Type B pancreatic cell (in vitro differentiated cells): Measurements from ENCODE around the gene NCLN. TPM values are rescaled to one million over a fixed set of nuclear protein-coding genes. Genes with fewer than 3 reads are reported as not detected.

ENCODE experiments used
- DNase-seq: peaks from one replicate; pipeline ENCODE4 v3.0.0; 2021; ENCODE audit warnings: mixed read lengths; ENCODE audit not compliant: unreplicated experiment; ENCODE audit errors: extremely low spot score
- H3K27ac Mint-ChIP-seq: 2 replicates; pipeline ENCODE4 v1.8.0; 2021; ENCODE audit warnings: mild to moderate bottlenecking, mixed read lengths
- H3K27me3 Mint-ChIP-seq: 2 replicates; pipeline ENCODE4 v1.8.0; 2021; ENCODE audit warnings: mixed read lengths
- H3K36me3 Mint-ChIP-seq: 2 replicates; pipeline ENCODE4 v1.8.0; 2021; ENCODE audit warnings: mixed read lengths
- H3K4me1 Mint-ChIP-seq: one replicate; pipeline ENCODE4 v1.8.0; 2021; ENCODE audit warnings: mixed read lengths; ENCODE audit not compliant: unreplicated experiment
- H3K4me3 Mint-ChIP-seq: 2 replicates; pipeline ENCODE4 v1.8.0; 2021; ENCODE audit warnings: mild to moderate bottlenecking, mixed read lengths
- H3K9me3 Mint-ChIP-seq: 2 replicates; pipeline ENCODE4 v1.8.0; 2021; ENCODE audit warnings: mixed read lengths
- long read RNA-seq: library from polyadenylated mRNA; unstranded; transcript quantifications from one replicate; pipeline ENCODE4 v2.0.0, GENCODE V29; 2020
- total RNA-seq: library from RNA; stranded (reverse); gene quantifications from 2 replicates; pipeline ENCODE4 v1.2.1, GENCODE V29; 2021; ENCODE audit warnings: low replicate concordance
- TF ChIP-seq, protein P1 (sequence below): fragments of 200-600 bp; sonication (generic); conservative IDR thresholded peaks from 2 replicates; pipeline ENCODE4 v1.5.0; 2021; ENCODE audit warnings: antibody characterized with exemption, mild to moderate bottlenecking

The NCLN gene
- total RNA-seq = 63.9 and 65.8 TPM in 2 replicates
- long read RNA-seq, partial matches to known transcripts = 1 of 8 reads
- long read RNA-seq, other reads (novel, unspliced or antisense) = 7 of 8 reads

DNA sequence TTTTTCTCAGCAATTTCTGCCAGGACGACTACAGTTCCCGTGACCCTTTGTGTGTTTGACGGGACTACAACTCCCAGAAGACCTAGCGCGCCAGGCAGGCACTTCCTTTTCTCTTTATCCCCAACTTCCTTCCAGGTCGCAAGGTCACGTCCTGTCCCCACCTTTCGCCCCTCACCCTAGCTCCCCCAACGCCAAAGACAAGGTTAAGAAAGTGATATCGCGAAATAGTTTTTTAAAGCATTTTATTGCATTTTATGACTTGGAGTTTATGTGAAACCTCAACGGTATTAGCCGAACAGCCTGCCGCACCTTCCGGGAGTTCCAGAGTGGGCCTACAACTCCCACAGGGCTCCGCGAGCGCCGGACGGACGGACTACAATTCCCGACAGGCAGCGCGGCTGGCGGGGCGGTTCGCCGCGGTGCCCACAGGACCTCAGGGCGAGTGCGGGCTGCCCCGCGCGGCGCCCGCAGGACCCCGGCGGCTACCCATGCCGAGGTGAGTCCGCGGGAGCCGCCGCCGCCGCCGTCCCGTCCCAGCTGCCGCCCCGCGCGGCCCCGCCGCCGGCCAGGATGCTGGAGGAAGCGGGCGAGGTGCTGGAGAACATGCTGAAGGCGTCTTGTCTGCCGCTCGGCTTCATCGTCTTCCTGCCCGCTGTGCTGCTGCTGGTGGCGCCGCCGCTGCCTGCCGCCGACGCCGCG, at the start of gene NCLN:
Gene NCLN, plus strand, starts transcription at position 470 of the 699 bp plus-strand sequence. Its CDS starts 101 bp downstream, at position 571.
- no peaks in the 10 kb centered on the region for H3K36me3 Mint-ChIP-seq
- H3K4me3 Mint-ChIP-seq = peak within 1 kb of the TSS; percentile 99
- peak; percentile 96 for DNase-seq
- no peaks in the 10 kb centered on the region for H3K27me3 Mint-ChIP-seq
- H3K9me3 Mint-ChIP-seq = no peaks in the 10 kb centered on the region
- H3K4me1 Mint-ChIP-seq = peaks cover 8% of the 10 kb centered on the region
- peak within 1 kb of the TSS; percentile 99 for H3K27ac Mint-ChIP-seq
- TF ChIP-seq, protein P1, sequence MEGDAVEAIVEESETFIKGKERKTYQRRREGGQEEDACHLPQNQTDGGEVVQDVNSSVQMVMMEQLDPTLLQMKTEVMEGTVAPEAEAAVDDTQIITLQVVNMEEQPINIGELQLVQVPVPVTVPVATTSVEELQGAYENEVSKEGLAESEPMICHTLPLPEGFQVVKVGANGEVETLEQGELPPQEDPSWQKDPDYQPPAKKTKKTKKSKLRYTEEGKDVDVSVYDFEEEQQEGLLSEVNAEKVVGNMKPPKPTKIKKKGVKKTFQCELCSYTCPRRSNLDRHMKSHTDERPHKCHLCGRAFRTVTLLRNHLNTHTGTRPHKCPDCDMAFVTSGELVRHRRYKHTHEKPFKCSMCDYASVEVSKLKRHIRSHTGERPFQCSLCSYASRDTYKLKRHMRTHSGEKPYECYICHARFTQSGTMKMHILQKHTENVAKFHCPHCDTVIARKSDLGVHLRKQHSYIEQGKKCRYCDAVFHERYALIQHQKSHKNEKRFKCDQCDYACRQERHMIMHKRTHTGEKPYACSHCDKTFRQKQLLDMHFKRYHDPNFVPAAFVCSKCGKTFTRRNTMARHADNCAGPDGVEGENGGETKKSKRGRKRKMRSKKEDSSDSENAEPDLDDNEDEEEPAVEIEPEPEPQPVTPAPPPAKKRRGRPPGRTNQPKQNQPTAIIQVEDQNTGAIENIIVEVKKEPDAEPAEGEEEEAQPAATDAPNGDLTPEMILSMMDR = no peak

- TF ChIP-seq, protein P1 = no peak
- peak within 1 kb of the TSS; percentile 37 for H3K4me3 Mint-ChIP-seq
- H3K9me3 Mint-ChIP-seq = no peaks in the 10 kb centered on the region
- peak within 1 kb of the TSS; percentile 40 for H3K27ac Mint-ChIP-seq
- H3K36me3 Mint-ChIP-seq = no peaks in the 10 kb centered on the region
- H3K4me1 Mint-ChIP-seq = peaks cover 4% of the 10 kb centered on the region
- DNase-seq = no peak
- peaks cover 2% of the 10 kb centered on the region for H3K27me3 Mint-ChIP-seq
Measured at GRCh38 chr19:3135961-3136683, 49.6 kb upstream of the NCLN start, which contains the start of gene GNA15. Gene GNA15 (plus strand): TSS chr19:3136033. CDS start chr19:3136451, 418 bp downstream.

DNA sequence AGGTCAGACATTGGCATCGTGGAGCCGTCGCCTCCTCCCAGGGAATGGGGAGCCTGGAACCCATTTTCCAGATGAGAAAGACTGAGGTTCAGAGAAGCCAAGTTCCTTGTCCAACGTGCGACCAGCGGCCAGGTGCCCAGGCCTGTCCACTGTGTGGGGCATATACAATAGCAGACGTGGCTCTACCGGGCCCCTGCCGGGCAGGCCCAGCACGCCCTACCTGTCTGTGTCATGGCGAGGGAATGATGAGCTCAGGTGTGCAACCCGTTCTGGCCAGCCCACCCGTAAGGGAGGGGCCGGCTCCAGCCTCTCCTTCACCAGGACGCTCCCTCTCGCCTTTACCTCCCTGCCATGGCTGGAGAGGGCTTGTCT, 49.1 kb upstream of the NCLN start:
- TF ChIP-seq, protein P1 = no peak
- Mint-ChIP-seq H3K36me3 (no peaks in the 10 kb centered on the region), H3K4me1 (peaks cover 4% of the 10 kb centered on the region), H3K4me3 (peak overlapping the region; percentile 37), H3K27me3 (peaks cover 2% of the 10 kb centered on the region), H3K27ac (peak overlapping the region; percentile 40), H3K9me3 (no peaks in the 10 kb centered on the region)
- no peak for DNase-seq

- Mint-ChIP-seq H3K27me3 (peaks cover 2% of the 10 kb centered on the region), H3K36me3 (no peaks in the 10 kb centered on the region), H3K4me1 (peaks cover 4% of the 10 kb centered on the region), H3K9me3 (no peaks in the 10 kb centered on the region), H3K4me3 (peak overlapping the region; percentile 37), H3K27ac (peak overlapping the region; percentile 40)
- TF ChIP-seq, protein P1 = no peak
- no peak for DNase-seq
Measured at GRCh38 chr19:3137119-3137518, 48.6 kb upstream of the NCLN start.

- Mint-ChIP-seq H3K27me3 (peaks cover 2% of the 10 kb centered on the region), H3K27ac (no peak overlapping the region), H3K36me3 (no peaks in the 10 kb centered on the region), H3K4me1 (peaks cover 4% of the 10 kb centered on the region), H3K9me3 (no peaks in the 10 kb centered on the region), H3K4me3 (no peak overlapping the region)
- TF ChIP-seq, protein P1 = no peak
- DNase-seq = no peak
Measured at GRCh38 chr19:3138268-3138667, 47.5 kb upstream of the NCLN start.
